HG03378 (cell line): ENCODE measurements around the gene MAST4.

Source experiments
- ATAC-seq: cut with Tn5 transposase; IDR thresholded peaks from one replicate; pipeline ENCODE4 v1.9.1; 2021; ENCODE audit warnings: mild to moderate bottlenecking, moderate library complexity; ENCODE audit not compliant: unreplicated experiment

The MAST4 gene

GRCh38 chr5:66595756-66596635 lies at the start of gene MAST4:
Gene MAST4, plus strand, starts transcription at chr5:66596393. Its CDS starts 263 bp downstream, at chr5:66596656.
- ATAC-seq: peak; percentile 93

- no peak for ATAC-seq
Observed at GRCh38 chr5:66546541-66546940, 49.7 kb upstream of the MAST4 start.

- no peak for ATAC-seq
Observed at GRCh38 chr5:66551338-66551737, 44.9 kb upstream of the MAST4 start.

- no peak for ATAC-seq
Observed at GRCh38 chr5:66551945-66552344, 44.2 kb upstream of the MAST4 start.

GRCh38 chr5:66553368-66553912 lies 42.8 kb upstream of the MAST4 start:
- ATAC-seq: no peak

- ATAC-seq: peak; percentile 98
Observed at GRCh38 chr5:66553916-66554575, 42.1 kb upstream of the MAST4 start.

GRCh38 chr5:66554884-66555283 lies 41.3 kb upstream of the MAST4 start:
- no peak for ATAC-seq

- ATAC-seq: peak; percentile 66
Observed at GRCh38 chr5:66558560-66558959, 37.6 kb upstream of the MAST4 start.

- no peak for ATAC-seq
Observed at GRCh38 chr5:66560371-66560770, 35.8 kb upstream of the MAST4 start.

GRCh38 chr5:66561256-66561990 lies 34.8 kb upstream of the MAST4 start:
- ATAC-seq: no peak

GRCh38 chr5:66565878-66566277 lies 30.3 kb upstream of the MAST4 start:
- ATAC-seq: no peak

- ATAC-seq: no peak
Observed at GRCh38 chr5:66567474-66567873, 28.7 kb upstream of the MAST4 start.

GRCh38 chr5:66570201-66570600 lies 26.0 kb upstream of the MAST4 start:
- ATAC-seq: no peak

- ATAC-seq: no peak
Observed at GRCh38 chr5:66573733-66574132, 22.5 kb upstream of the MAST4 start.

- ATAC-seq: no peak
Observed at GRCh38 chr5:66582499-66583165, 13.6 kb upstream of the MAST4 start.

- ATAC-seq: no peak
Observed at GRCh38 chr5:66585291-66585690, 10.9 kb upstream of the MAST4 start.

GRCh38 chr5:66587771-66588170 lies 8.4 kb upstream of the MAST4 start:
- no peak for ATAC-seq

- peak; percentile 10 for ATAC-seq
Observed at GRCh38 chr5:66596636-66597182, 516 bp downstream of the MAST4 start.

GRCh38 chr5:66597183-66597757 lies 1.1 kb downstream of the MAST4 start:
- no peak for ATAC-seq

GRCh38 chr5:66602621-66603020 lies 6.4 kb downstream of the MAST4 start:
- no peak for ATAC-seq
